HG03135 (cell line): ENCODE results near the gene RNF5.
A peak's percentile ranks its signal among the peaks of the same experiment; 100 is the strongest.
"Not testable (repeated sequence)": the region's sequence is repeated elsewhere in the genome, so short reads cannot be mapped to it uniquely, and the experiment has no call there.

Source experiments
- ATAC-seq: cut with Tn5 transposase; IDR thresholded peaks from one replicate; pipeline ENCODE4 v1.9.1; 2021; ENCODE audit warnings: mild to moderate bottlenecking, moderate library complexity; ENCODE audit not compliant: unreplicated experiment

The RNF5 gene

GRCh38 chr6:32175322-32175710 lies 2.9 kb upstream of the RNF5 start:
- ATAC-seq: no peak

DNA sequence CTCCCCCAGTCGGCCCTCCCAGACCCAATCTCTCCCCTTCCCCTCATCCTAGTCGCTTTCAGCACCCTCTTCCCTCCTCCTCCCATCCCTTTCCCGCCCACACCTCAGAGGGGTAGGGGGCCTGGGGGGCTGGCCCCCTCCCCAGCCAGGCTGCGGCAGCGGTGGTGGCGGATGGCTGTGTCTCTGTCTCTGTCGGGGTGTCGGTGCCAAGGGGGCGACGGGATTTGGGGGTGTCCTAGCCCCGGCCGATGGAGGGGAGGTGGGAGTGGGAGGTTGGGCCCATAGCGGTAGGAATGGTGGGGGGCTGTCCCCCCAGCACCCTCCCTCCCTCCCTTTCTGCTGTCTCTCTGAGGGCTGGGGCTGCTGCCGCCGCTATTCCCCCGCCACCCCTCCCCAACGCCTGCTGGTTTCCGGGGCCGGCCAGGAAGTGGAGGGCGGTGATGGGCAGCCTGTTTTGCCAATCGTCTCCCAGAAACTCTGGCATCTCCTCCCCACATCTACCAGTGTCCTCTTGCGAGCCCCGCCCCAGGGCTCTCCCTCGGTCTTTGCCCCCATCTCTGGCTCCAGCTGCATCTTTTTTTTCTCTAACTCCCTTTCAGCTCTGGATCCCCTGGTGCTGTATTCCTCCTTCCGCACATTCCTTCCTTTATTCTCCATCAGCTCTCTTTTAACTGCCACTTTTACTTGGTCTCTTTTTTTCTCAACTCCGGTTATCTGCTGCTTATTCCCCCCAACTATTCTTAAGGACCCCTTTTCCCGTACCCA lies 2.3 kb upstream of the RNF5 start, which contains the start of gene AGPAT1:
Gene AGPAT1 (minus strand): TSS at position 374 of the 765 bp plus-strand sequence. CDS start 4,588 bp downstream, outside the sequence.
- peak; percentile 39 for ATAC-seq

GRCh38 chr6:32176476-32177182 lies 1.6 kb upstream of the RNF5 start:
- ATAC-seq: no peak

GRCh38 chr6:32177183-32177787 lies 920 bp upstream of the RNF5 start:
- ATAC-seq: no peak

- ATAC-seq: no peak
These were observed 589 bp downstream of the RNF5 start for GRCh38 chr6:32178547-32179440.

- ATAC-seq: no peak
These were observed 1.7 kb downstream of the RNF5 start for GRCh38 chr6:32179766-32180405.

GRCh38 chr6:32181148-32181702 lies 3.0 kb downstream of the RNF5 start:
- ATAC-seq: no peak

DNA sequence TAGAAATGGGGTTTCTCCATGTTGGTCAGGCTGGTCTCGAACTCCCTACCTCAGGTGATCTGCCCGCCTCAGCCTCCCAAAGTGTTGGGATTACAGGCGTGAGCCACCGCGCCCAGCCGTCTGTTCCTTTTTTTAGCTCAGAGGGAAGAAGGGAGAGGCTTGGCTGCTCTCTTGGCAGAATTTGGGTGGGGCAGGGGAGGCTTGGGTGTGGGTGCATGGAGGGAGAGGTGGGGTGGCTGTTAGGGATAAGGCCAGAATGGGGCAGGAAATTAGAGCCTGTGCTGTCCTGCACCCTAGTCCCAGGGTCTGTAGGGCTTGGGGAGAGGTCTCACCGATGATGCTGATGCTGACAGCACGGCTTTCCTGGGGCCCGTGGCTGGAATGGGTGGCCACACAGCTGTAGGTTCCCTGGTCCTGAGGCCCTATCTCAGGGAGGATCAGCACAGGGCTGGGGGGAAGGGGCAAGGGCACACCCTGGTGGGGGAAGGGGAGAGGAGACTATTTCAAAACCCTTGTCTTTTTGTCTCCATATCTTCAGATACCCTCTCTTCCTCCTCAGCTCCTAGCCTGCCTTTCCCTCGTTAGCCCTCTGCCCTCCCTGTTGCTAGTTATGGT lies 3.8 kb downstream of the RNF5 start:
- no peak for ATAC-seq

DNA sequence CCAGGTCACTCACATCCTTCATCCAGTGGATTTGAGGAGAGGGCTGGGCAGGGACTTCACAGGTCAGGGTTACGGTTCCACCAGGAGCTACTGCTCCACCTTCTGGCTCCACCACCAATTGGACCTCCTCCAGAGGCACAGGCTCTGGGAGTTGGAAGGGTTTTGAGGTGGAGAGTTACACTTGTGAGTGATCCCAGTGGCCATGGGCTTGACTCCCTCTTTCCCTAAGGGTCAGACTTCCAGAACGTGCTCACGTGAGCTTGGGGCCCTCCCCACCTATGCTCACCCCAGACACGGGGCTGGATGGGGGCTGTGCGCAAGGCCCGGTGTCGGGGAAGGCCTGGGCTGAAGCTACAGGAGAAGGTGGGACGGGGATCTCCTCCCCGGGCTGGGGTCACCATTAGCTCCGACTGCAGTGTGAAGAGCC lies 4.4 kb downstream of the RNF5 start:
- ATAC-seq: no peak

DNA sequence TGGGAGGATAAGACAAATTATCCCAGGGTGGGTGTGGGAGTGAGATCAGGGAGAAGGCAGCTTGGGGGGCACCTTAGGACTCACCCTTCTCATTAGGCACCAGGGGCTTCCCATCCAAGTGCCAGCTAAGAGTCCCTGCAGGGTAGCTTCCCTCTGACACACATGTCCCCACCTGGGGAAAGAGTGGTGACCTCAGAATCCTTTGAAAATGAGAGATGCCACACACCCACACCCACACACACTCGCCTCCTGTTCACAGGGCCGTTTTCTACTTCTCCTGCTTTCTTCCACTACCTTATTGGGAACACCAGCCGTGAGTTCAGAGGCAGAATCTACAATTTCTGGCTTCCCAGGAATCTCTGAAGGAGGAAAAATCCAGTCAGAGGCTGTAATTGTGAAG lies 4.8 kb downstream of the RNF5 start:
- no peak for ATAC-seq

GRCh38 chr6:32183483-32184083 lies 5.4 kb downstream of the RNF5 start:
- ATAC-seq: no peak

GRCh38 chr6:32184084-32184640 lies 6.0 kb downstream of the RNF5 start, which contains the start of gene AGER:
TSS of gene AGER (minus strand) at chr6:32184253. CDS start at chr6:32184222, 31 bp downstream.
- ATAC-seq: no peak

- ATAC-seq: not testable (repeated sequence)
These were observed 7.5 kb downstream of the RNF5 start for GRCh38 chr6:32185681-32186131.

DNA sequence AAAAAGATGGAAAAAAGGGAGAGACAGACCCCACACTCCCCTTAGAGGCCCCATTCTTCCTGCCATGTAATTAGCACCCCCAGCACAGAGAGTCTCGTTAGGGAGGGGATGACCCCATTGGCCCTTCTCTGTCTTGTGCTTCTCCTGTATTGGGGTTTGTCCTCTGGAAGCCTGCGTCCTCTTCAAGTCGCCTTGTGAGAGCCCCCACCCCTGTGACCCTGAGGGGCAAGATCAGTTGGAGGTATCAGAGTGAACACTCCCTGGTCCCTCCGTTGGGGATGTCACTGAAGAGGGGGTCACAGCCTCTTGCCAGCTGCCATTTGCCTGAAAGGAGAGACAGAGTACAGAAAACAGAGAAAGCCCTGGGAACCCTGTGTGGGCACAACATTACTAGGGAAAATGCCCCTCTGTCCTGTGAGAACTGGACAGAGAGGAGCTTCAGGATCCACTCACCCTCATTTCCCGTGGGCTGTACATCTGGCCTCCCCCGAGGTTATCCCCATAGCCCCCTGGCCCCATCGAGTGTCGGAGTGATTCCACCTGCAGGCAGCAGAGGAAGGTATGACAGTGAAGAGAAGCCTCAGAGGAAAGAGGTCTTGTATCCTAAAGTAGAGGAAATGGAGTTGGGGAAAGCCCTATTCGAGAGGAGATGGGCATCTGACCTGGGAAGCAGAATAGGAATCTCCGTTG lies 8.1 kb downstream of the RNF5 start:
- ATAC-seq: not testable (repeated sequence)

GRCh38 chr6:32187009-32187709 lies 9.0 kb downstream of the RNF5 start:
- no peak for ATAC-seq

DNA sequence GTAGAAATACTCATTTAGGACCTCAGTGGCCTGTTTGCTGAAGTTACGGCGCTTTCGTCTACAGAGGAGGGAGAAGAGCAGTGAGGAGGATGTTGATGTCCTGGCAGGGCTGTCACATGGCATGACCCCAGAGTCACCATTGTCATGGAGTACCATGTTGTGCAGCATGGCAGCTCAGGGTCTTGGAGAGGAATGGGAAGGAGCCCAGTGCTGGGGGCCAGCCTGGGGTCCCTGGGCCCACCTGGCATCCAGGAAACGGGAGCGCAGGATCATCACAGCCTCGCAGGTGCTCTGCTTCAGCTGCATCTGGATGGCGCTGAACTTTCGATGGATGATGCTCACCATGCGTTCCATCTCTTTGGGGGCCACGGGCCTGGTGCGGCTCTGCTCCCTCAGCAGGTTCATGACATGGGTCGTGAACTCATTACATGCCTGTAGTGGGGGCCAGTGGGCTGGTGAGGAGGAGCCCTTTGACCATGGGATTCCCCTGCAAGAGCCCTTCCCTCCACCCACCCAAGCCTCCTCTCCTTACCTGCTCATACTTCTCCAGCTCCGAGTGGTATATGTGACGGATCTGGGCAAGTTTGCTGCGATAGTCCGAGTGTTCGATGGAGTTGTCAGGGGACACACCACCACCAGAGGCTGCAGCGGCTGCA lies 9.6 kb downstream of the RNF5 start:
- ATAC-seq: not testable (repeated sequence)
